Activated CD4-positive, alpha-beta memory T cell treated with anti-CD3 and anti-CD28 coated beads, Interleukin-2, amount 10 ng/mL, durations not matched to agents 7 days and 5 days (primary cell): Measurements from ENCODE around the gene NELFB. TPM values are rescaled to one million over a fixed set of nuclear protein-coding genes. Genes with fewer than 3 reads are reported as not detected.
A peak's percentile ranks its signal among the peaks of the same experiment; 100 is the strongest.
"Not testable (repeated sequence)": the region's sequence is repeated elsewhere in the genome, so short reads cannot be mapped to it uniquely, and the experiment has no call there.

Experiments used
- CTCF ChIA-PET: fragments of 350-600 bp; sonication (Branson Sonifier 250); formaldehyde crosslinking; loops from one replicate; lab custom pipeline; 2021; ENCODE audit warnings: antibody characterized with exemption, inconsistent platforms; lab: Charles Lee
- POLR2A ChIA-PET: fragments of 350-600 bp; sonication (Branson Sonifier 250); formaldehyde crosslinking; loops from one replicate; lab custom pipeline; 2021; ENCODE audit warnings: antibody characterized with exemption; lab: Charles Lee
- DNase-seq: peaks from one replicate; pipeline ENCODE4 v3.0.0-alpha.2; 2020
- H3K27ac Mint-ChIP-seq: one replicate; pipeline ENCODE4 v1.8.0; 2021; ENCODE audit warnings: mild to moderate bottlenecking, mixed read lengths
- H3K27me3 Mint-ChIP-seq: one replicate; pipeline ENCODE4 v1.8.0; 2021; ENCODE audit warnings: mixed read lengths
- H3K36me3 Mint-ChIP-seq: one replicate; pipeline ENCODE4 v1.8.0; 2021; ENCODE audit warnings: low read depth, mixed read lengths
- H3K4me1 Mint-ChIP-seq: one replicate; pipeline ENCODE4 v1.8.0; 2021; ENCODE audit warnings: mixed read lengths
- H3K4me3 Mint-ChIP-seq: one replicate; pipeline ENCODE4 v1.8.0; 2021; ENCODE audit warnings: mild to moderate bottlenecking, mixed read lengths
- H3K9me3 Mint-ChIP-seq: one replicate; pipeline ENCODE4 v1.8.0; 2021; ENCODE audit warnings: mixed read lengths
- total RNA-seq, 2 experiments: library from RNA; stranded (reverse); gene quantifications; one replicate each; pipeline ENCODE4 v1.2.3, GENCODE V29; 2021

The NELFB gene
- total RNA-seq, 2 experiments from 2014 or later: 58.8 to 59.6 TPM

DNA sequence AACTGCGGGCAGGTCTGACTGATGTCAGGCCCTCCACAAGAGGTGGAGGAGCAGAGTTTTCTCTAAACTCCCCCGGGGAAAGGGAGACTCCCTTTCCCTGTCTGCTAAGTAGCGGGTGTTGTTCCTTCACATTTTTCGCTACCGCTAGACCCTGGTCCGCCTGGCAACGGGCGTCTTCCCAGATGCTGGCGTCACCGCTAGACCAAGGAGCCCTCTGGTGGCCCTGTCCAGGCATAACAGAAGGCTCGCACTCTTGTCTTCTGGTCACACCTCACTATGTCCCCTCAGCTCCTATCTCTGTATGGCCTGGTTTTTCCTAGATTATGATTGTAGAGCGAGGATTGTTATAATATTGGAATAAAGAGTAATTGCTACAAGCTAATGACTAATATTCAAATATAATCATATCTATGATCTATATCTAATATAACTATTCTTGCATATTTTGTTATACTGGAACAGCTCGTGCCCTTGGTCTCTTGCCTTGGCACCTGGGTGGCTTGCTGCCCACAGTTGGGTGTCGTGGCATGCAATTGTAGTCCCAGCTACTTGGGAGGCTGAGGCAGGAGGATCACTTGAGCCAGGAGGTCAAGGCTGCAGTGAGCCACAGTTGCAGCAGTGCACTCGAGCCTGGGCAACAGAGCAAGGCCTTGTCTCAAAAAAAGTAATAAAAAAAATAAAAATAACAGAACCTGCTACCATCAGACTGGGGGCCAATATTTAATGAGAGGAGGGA lies 7.2 kb downstream of the NELFB start:
- H3K4me3 Mint-ChIP-seq, POLR2A ChIA-PET, H3K27ac Mint-ChIP-seq, H3K27me3 Mint-ChIP-seq, H3K4me1 Mint-ChIP-seq, DNase-seq, H3K9me3 Mint-ChIP-seq: not testable (repeated sequence)
- peaks cover 30% of the 10 kb centered on the region for H3K36me3 Mint-ChIP-seq
- CTCF ChIA-PET: interaction anchor here (1.2 kb wide), 1 partner anchor 15 kb away, joined by 4 read pairs; the partner anchor contains the start of gene TOR4A

DNA sequence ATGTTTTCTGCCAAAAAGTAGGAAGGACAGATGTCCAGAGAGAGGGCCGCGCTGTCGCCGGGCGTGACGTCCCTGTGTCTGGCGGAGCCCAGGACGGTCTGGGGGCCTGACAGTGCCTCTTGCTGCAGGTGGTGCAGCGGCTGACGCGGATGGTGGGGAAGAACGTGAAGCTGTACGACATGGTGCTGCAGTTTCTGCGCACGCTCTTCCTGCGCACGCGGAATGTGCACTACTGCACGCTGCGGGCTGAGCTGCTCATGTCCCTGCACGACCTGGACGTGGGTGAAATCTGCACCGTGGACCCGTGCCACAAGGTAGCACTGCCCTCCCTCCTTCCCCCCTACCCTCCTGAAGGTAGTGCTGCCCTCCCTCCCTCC lies 7.8 kb downstream of the NELFB start:
- Mint-ChIP-seq H3K9me3 (no peaks in the 10 kb centered on the region), H3K4me1 (no peaks in the 10 kb centered on the region), H3K4me3 (no peak overlapping the region), H3K36me3 (peaks cover 33% of the 10 kb centered on the region), H3K27me3 (no peaks in the 10 kb centered on the region), H3K27ac (no peak overlapping the region)
- DNase-seq: no peak
- POLR2A ChIA-PET: no interaction called here
- CTCF ChIA-PET: interaction anchor here (1.2 kb wide), 1 partner anchor 15 kb away, joined by 4 read pairs; the partner anchor contains the start of gene TOR4A

GRCh38 chr9:137263506-137263905 lies 8.4 kb downstream of the NELFB start:
- no peaks in the 10 kb centered on the region for H3K9me3 Mint-ChIP-seq
- POLR2A ChIA-PET: no interaction called here
- CTCF ChIA-PET: no interaction called here
- DNase-seq: no peak
- peaks cover 34% of the 10 kb centered on the region for H3K36me3 Mint-ChIP-seq
- H3K27ac Mint-ChIP-seq: no peak overlapping the region
- H3K4me3 Mint-ChIP-seq: no peak overlapping the region
- no peaks in the 10 kb centered on the region for H3K27me3 Mint-ChIP-seq
- H3K4me1 Mint-ChIP-seq: no peaks in the 10 kb centered on the region

DNA sequence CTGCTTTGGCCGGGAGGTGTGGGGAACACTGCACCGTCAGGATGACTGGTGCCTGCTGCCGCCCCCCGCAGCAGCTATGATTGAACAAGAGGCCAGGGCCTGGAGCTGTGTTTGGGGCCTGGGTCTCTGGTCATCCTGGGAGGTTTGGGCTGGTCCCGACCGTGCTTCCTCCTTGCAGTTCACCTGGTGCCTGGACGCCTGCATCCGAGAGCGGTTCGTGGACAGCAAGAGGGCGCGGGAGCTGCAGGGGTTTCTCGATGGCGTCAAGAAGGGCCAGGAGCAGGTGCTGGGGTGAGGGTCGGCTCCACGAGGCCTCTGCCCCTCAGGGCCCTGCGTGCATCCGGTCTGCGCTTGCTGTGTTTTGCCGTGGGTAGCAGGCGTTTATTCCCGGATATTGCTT lies 8.9 kb downstream of the NELFB start:
- Mint-ChIP-seq H3K27ac (no peak overlapping the region), H3K9me3 (no peaks in the 10 kb centered on the region), H3K36me3 (peaks cover 35% of the 10 kb centered on the region), H3K4me1 (peaks cover 2% of the 10 kb centered on the region), H3K27me3 (no peaks in the 10 kb centered on the region), H3K4me3 (no peak overlapping the region)
- POLR2A ChIA-PET: no interaction called here
- CTCF ChIA-PET: interaction anchor here (1.6 kb wide), 1 partner anchor 8 kb away, joined by 4 read pairs; the partner anchor contains the start of gene NELFB
- DNase-seq: no peak

- H3K27me3 Mint-ChIP-seq: no peaks in the 10 kb centered on the region
- H3K4me3 Mint-ChIP-seq: no peak overlapping the region
- ChIA-PET POLR2A (interaction anchor here (1.8 kb wide), 1 partner anchor 11 kb away, joined by 5 read pairs; the partner anchor contains the start of gene TOR4A), CTCF (interaction anchor here (1.3 to 1.6 kb wide), 2 partner anchors 10 to 29 kb away, joined by 4 read pairs; partner anchors contain the start of gene NELFB)
- no peaks in the 10 kb centered on the region for H3K9me3 Mint-ChIP-seq
- DNase-seq: no peak
- H3K27ac Mint-ChIP-seq: no peak overlapping the region
- H3K36me3 Mint-ChIP-seq: peaks cover 40% of the 10 kb centered on the region
- H3K4me1 Mint-ChIP-seq: peaks cover 5% of the 10 kb centered on the region
Measured at GRCh38 chr9:137265496-137266161, 10.5 kb downstream of the NELFB start.

- Mint-ChIP-seq H3K4me3 (no peak overlapping the region), H3K9me3 (no peaks in the 10 kb centered on the region), H3K4me1 (peaks cover 8% of the 10 kb centered on the region), H3K36me3 (peaks cover 40% of the 10 kb centered on the region), H3K27ac (no peak overlapping the region), H3K27me3 (no peaks in the 10 kb centered on the region)
- POLR2A ChIA-PET: interaction anchor here (1.2 to 1.8 kb wide), 2 partner anchors 11 to 25 kb away, joined by 3 to 5 read pairs; partner anchors contain the start of genes TOR4A and TUBB4B
- CTCF ChIA-PET: interaction anchor here (1.3 kb wide), 1 partner anchor 30 kb away, joined by 4 read pairs; no protein-coding TSS in a partner anchor
- DNase-seq: no peak
Measured at GRCh38 chr9:137266162-137266527, 11.0 kb downstream of the NELFB start.

DNA sequence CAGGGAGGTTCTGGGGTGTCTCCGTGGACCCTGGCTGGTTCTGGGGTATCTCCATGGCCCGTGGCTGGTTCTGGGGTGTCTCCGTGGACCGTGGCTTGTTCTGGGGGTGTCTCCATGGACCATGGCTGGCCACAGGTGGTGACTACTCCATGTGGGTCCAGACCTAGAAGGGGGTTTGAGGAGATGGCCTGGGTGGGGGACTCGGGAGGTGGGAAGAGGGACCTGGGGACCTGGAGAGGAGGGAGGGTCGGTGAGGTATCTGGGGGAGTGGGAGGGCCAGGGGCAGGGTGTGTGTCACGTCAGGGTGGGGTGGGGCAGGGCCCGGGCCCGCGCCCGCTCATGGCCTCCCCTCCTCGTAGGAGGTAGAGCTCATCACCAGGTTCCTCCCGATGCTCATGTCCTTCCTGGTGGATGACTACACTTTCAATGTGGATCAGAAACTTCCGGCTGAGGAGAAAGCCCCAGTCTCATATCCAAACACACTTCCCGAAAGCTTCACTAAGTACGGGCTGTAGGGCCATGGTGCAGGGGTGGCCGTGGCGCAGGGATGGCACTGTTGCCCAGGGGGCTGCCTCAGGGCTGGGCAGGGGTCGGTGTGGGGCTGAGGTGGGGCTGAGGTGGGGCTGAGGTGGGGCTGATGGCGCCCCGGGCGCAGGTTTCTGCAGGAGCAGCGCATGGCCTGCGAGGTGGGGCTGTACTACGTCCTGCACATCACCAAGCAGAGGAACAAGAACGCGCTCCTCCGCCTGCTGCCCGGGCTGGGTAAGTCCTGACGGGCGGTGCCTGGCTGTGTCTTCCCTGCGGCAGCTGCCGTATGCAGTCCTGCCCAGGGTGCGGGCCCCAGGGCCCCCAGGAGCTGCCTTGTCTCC lies 11.7 kb downstream of the NELFB start:
- Mint-ChIP-seq H3K9me3 (no peaks in the 10 kb centered on the region), H3K4me1 (peaks cover 12% of the 10 kb centered on the region), H3K36me3 (peaks cover 40% of the 10 kb centered on the region), H3K27me3 (no peaks in the 10 kb centered on the region), H3K4me3 (no peak overlapping the region), H3K27ac (no peak overlapping the region)
- ChIA-PET CTCF (interaction anchor here (0.7 to 1.3 kb wide), 3 partner anchors 10 to 30 kb away, joined by 4 to 6 read pairs (median 4); no protein-coding TSS in a partner anchor), POLR2A (interaction anchor here (1.2 to 1.8 kb wide), 3 partner anchors 10 to 26 kb away, joined by 3 to 5 read pairs (median 3); partner anchors contain the start of genes TOR4A and TUBB4B)
- no peak for DNase-seq

GRCh38 chr9:137267933-137268355 lies 12.8 kb downstream of the NELFB start:
- H3K27ac Mint-ChIP-seq: no peak overlapping the region
- H3K27me3 Mint-ChIP-seq: no peaks in the 10 kb centered on the region
- no peaks in the 10 kb centered on the region for H3K9me3 Mint-ChIP-seq
- ChIA-PET POLR2A (interaction anchor here (1.2 kb wide), 1 partner anchor 14 kb away, joined by 3 read pairs; no protein-coding TSS in a partner anchor), CTCF (interaction anchor here (1.3 kb wide), 1 partner anchor 31 kb away, joined by 6 read pairs; no protein-coding TSS in a partner anchor)
- peaks cover 14% of the 10 kb centered on the region for H3K4me1 Mint-ChIP-seq
- H3K4me3 Mint-ChIP-seq: no peak overlapping the region
- no peak for DNase-seq
- H3K36me3 Mint-ChIP-seq: peaks cover 38% of the 10 kb centered on the region

DNA sequence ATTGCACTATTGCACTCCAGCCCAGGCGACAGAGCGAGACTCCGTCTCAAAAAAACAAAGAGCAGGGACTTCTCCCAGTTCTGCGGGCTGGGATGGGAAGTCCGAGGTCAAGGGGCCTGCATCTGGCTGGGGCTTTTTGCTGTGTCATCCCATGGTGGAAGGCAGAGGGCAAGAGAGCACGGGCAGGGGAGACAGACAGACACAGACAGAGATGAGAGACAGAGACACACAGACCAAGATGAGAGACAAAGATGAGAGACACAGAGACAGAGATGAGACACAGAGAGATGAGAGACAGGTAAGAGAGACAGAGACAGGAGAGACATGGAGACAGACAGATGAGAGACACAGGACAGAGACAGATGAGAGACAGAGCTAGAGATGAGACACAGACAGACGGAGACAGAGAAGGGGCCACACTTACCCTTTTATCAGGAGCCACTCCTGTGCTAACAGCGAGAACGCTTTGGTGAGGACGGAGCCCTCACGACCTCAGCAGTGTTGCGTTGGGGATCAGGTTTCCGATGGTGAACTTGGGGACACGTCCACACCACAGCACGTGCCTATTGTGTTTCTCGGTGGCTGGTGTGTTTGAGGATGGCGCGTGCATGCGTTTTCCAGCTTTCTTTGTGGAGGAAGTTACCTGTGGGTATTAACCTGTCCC lies 13.5 kb downstream of the NELFB start:
- Mint-ChIP-seq H3K4me3 (no peak overlapping the region), H3K36me3 (peaks cover 39% of the 10 kb centered on the region), H3K27me3 (no peaks in the 10 kb centered on the region), H3K9me3 (no peaks in the 10 kb centered on the region), H3K27ac (no peak overlapping the region), H3K4me1 (peaks cover 14% of the 10 kb centered on the region)
- CTCF ChIA-PET: interaction anchor here (1.0 kb wide), 1 partner anchor 18 kb away, joined by 3 read pairs; no protein-coding TSS in a partner anchor
- no peak for DNase-seq
- POLR2A ChIA-PET: interaction anchor here (0.7 to 1.1 kb wide), 3 partner anchors 9 to 27 kb away, joined by 3 read pairs; partner anchors contain the start of genes TOR4A and TUBB4B

DNA sequence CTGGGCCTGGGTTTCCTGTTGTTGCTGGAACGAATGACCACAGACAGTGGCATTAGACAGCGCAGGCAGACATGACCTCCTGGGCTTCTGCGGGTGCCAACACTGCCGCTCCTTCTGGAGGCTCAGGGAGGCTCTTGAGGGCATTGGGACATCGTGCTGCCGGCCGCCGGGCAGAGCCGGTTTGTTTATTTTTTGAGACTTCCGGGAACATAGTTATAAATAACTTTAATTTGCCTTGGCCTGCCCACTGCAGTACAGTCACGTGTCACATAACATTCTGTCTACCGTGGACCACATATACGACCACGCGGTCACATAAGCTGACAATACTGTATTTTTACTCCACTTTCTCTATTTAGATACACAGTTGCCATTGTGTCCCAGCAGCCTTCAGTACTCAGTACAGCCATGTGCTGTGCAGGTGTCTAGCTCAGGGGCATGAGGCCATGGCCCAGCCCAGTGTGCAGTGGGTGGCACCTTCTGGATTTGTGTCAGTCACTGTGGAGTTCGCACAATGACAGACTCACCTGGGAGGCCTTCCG lies 14.2 kb downstream of the NELFB start:
- Mint-ChIP-seq H3K27ac (no peak overlapping the region), H3K4me1 (peaks cover 14% of the 10 kb centered on the region), H3K27me3 (no peaks in the 10 kb centered on the region), H3K9me3 (no peaks in the 10 kb centered on the region), H3K36me3 (peaks cover 33% of the 10 kb centered on the region), H3K4me3 (no peak overlapping the region)
- no peak for DNase-seq
- CTCF ChIA-PET: interaction anchor here (1.0 kb wide), 1 partner anchor 17 kb away, joined by 3 read pairs; no protein-coding TSS in a partner anchor
- POLR2A ChIA-PET: interaction anchor here (0.7 to 1.1 kb wide), 3 partner anchors 9 to 28 kb away, joined by 3 read pairs; partner anchors contain the start of genes TOR4A and TUBB4B

DNA sequence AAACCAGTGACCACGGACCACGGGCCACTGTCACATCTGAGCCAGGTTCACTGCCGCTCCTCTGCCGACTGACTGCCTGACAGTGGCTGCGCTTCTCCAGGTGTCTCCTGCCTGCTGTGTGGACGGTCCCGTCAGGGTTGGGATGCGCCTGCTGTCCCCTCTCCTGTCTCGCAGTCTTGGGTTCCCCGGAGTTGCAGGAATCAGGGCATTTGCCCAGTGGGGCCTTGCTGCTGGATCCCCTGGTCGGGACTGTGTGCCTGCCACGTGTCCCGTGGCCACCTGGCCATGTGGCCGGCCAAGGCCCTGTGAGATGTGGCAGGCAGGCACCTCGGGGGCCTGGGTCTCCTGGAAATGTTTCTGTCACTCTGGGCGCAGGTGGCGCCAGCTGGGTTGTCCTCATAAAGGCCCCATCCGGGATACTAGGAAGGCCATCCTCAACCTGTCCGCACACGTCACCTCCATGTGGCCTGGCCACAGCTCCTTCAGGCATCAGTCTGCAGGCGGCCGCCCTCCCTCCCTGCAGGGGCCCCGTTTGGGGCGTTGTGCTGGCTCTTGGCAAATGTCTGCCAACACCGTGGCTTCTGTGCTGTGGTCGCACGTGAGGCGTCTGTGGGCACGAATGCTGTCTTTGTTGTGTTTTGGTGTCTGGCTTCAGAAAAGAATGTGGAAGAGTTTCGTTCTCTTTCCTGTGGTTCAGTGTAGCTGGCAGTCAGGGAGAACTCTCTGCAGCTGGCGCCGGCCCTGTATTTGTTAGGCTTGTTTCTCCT lies 16.0 kb downstream of the NELFB start:
- H3K27me3 Mint-ChIP-seq: no peaks in the 10 kb centered on the region
- ChIA-PET POLR2A (interaction anchor here (1.3 to 1.5 kb wide), 2 partner anchors 14 to 29 kb away, joined by 3 to 4 read pairs; no protein-coding TSS in a partner anchor), CTCF (no interaction called here)
- H3K4me3 Mint-ChIP-seq: no peak overlapping the region
- H3K9me3 Mint-ChIP-seq: no peaks in the 10 kb centered on the region
- DNase-seq: peak; percentile 50
- peaks cover 30% of the 10 kb centered on the region for H3K36me3 Mint-ChIP-seq
- peak overlapping the region; percentile 1 for H3K27ac Mint-ChIP-seq
- H3K4me1 Mint-ChIP-seq: peaks cover 19% of the 10 kb centered on the region
